ENCODE measurements around the gene CFAP43.
"Not testable (repeated sequence)": the region's sequence is repeated elsewhere in the genome, so short reads cannot be mapped to it uniquely, and the experiment has no call there.

DNA sequence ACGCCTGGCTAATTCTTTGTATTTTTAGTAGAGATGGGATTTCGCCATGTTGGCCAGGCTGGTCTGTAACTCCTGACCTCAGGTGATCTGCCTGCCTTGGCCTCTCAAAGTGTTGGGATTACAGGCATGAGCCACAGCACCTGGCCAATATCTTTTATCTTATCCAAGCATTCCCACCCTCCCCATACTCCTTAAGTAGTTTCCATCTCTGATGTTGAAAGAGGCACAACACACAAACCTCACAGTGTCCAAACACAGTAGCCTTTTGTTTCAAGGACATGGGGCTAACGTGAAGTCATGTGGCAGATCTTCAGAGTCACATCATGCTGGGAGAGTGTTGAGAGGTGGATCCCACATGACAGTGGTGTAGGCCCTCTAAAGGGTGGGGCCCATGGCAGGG is 10.8 kb upstream of the CFAP43 start:
- TF ChIP-seq SIX5 (IDR thresholded peaks at IDR 0.05; ENCODE audit: borderline replicate concordance in 1 of 2, insufficient read depth in 1 of 2, low read depth in 1 of 2, low read length in 2 of 2); POLR2A (conservative IDR thresholded peaks at IDR 0.05); POLR2AphosphoS5 (IDR thresholded peaks at IDR 0.05; ENCODE audit: control insufficient read depth, insufficient read depth, low read depth, low read length); ZNF146 (CRISPR knock-in tag; IDR thresholded peaks at IDR 0.05; ENCODE audit: unreplicated experiment); ZNF311 (CRISPR knock-in tag; IDR thresholded peaks at IDR 0.05); ZNF274 (IDR thresholded peaks at IDR 0.05; ENCODE audit: borderline replicate concordance, low read depth, low read length); EGR1 (conservative IDR thresholded peaks at IDR 0.05); HDAC6 (IDR thresholded peaks at IDR 0.05; ENCODE audit: low read depth, low read length): not testable (repeated sequence)
- TF ChIP-seq, protein P1, sequence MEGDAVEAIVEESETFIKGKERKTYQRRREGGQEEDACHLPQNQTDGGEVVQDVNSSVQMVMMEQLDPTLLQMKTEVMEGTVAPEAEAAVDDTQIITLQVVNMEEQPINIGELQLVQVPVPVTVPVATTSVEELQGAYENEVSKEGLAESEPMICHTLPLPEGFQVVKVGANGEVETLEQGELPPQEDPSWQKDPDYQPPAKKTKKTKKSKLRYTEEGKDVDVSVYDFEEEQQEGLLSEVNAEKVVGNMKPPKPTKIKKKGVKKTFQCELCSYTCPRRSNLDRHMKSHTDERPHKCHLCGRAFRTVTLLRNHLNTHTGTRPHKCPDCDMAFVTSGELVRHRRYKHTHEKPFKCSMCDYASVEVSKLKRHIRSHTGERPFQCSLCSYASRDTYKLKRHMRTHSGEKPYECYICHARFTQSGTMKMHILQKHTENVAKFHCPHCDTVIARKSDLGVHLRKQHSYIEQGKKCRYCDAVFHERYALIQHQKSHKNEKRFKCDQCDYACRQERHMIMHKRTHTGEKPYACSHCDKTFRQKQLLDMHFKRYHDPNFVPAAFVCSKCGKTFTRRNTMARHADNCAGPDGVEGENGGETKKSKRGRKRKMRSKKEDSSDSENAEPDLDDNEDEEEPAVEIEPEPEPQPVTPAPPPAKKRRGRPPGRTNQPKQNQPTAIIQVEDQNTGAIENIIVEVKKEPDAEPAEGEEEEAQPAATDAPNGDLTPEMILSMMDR (IDR thresholded peaks at IDR 0.05 in 2 of 3, conservative IDR thresholded peaks at IDR 0.05 in 1 of 3; ENCODE audit: insufficient read depth in 2 of 3, low read depth in 1 of 3, low read length in 3 of 3): not testable (repeated sequence)
- TF ChIP-seq, protein P2, sequence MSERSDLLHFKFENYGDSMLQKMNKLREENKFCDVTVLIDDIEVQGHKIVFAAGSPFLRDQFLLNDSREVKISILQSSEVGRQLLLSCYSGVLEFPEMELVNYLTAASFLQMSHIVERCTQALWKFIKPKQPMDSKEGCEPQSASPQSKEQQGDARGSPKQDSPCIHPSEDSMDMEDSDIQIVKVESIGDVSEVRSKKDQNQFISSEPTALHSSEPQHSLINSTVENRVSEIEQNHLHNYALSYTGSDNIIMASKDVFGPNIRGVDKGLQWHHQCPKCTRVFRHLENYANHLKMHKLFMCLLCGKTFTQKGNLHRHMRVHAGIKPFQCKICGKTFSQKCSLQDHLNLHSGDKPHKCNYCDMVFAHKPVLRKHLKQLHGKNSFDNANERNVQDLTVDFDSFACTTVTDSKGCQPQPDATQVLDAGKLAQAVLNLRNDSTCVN (CRISPR knock-in tag; IDR thresholded peaks at IDR 0.05): not testable (repeated sequence)
- TF ChIP-seq, protein P3, sequence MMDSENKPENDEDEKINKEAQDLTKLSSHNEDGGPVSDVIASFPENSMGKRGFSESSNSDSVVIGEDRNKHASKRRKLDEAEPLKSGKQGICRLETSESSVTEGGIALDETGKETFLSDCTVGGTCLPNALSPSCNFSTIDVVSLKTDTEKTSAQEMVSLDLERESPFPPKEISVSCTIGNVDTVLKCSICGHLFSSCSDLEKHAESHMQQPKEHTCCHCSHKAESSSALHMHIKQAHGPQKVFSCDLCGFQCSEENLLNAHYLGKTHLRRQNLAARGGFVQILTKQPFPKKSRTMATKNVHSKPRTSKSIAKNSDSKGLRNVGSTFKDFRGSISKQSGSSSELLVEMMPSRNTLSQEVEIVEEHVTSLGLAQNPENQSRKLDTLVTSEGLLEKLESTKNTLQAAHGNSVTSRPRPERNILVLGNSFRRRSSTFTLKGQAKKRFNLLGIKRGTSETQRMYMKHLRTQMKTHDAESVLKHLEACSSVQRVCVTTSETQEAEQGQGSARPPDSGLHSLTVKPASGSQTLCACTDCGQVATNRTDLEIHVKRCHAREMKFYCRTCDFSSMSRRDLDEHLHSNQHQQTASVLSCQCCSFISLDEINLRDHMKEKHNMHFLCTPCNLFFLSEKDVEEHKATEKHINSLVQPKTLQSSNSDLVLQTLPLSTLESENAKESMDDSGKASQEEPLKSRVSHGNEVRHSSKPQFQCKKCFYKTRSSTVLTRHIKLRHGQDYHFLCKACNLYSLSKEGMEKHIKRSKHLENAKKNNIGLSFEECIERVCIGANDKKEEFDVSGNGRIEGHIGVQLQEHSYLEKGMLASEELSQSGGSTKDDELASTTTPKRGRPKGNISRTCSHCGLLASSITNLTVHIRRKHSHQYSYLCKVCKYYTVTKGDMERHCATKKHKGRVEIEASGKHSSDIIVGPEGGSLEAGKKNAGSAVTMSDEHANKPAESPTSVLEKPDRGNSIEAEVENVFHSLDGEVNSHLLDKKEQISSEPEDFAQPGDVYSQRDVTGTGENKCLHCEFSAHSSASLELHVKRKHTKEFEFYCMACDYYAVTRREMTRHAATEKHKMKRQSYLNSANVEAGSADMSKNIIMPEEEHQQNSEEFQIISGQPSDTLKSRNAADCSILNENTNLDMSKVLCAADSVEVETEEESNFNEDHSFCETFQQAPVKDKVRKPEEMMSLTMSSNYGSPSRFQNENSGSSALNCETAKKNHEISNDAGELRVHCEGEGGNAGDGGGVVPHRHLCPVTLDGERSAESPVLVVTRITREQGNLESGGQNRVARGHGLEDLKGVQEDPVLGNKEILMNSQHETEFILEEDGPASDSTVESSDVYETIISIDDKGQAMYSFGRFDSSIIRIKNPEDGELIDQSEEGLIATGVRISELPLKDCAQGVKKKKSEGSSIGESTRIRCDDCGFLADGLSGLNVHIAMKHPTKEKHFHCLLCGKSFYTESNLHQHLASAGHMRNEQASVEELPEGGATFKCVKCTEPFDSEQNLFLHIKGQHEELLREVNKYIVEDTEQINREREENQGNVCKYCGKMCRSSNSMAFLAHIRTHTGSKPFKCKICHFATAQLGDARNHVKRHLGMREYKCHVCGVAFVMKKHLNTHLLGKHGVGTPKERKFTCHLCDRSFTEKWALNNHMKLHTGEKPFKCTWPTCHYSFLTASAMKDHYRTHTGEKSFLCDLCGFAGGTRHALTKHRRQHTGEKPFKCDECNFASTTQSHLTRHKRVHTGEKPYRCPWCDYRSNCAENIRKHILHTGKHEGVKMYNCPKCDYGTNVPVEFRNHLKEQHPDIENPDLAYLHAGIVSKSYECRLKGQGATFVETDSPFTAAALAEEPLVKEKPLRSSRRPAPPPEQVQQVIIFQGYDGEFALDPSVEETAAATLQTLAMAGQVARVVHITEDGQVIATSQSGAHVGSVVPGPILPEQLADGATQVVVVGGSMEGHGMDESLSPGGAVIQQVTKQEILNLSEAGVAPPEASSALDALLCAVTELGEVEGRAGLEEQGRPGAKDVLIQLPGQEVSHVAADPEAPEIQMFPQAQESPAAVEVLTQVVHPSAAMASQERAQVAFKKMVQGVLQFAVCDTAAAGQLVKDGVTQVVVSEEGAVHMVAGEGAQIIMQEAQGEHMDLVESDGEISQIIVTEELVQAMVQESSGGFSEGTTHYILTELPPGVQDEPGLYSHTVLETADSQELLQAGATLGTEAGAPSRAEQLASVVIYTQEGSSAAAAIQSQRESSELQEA (IDR thresholded peaks at IDR 0.05; ENCODE audit: low read depth): not testable (repeated sequence)
